GM21390 (cell line): ENCODE measurements around the gene STXBP5.

Experiments used
- ATAC-seq: cut with Tn5 transposase; IDR thresholded peaks from one replicate; pipeline ENCODE4 v1.9.1; 2021; ENCODE audit not compliant: unreplicated experiment

Gene STXBP5

GRCh38 chr6:147209762-147210449 lies 5.7 kb downstream of the STXBP5 start:
- no peak for ATAC-seq

DNA sequence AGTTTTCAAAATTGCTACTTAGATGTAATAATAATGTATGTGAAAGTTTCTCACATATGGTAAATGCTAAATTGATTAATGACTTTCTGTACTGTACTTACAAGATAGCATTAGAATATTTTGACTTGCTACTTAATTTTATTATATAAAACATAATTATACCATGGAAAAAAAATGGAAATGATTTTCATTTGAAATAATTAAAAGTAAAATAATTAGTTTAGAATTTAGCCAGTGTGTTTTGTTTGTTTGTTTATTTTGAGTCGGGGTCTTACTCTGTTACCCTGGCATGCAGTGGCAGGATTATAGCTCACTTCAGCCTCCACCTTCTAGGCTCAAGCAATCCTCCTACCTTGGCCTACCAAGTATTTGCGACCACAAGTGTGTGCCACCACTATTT lies 7.1 kb downstream of the STXBP5 start:
- ATAC-seq, result no peak

DNA sequence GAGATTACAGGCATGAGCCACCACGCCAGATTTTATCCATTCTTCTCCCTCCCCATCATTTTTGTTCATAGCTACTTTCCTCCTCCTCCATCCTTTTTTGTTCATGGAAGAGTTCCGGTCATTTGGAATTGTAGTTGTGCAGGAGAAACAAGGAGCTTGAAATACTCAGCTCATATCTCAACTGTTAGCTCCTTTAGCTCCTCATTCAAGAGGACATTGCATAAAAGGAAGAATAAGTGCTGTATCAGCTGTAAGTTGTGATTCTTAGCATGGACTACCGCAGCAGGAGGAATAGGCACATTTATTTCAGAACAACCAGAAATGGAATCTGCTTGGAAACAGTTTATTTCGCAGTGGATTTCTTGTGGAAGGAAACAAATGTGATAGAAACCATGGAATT lies 7.6 kb downstream of the STXBP5 start:
- no peak for ATAC-seq

DNA sequence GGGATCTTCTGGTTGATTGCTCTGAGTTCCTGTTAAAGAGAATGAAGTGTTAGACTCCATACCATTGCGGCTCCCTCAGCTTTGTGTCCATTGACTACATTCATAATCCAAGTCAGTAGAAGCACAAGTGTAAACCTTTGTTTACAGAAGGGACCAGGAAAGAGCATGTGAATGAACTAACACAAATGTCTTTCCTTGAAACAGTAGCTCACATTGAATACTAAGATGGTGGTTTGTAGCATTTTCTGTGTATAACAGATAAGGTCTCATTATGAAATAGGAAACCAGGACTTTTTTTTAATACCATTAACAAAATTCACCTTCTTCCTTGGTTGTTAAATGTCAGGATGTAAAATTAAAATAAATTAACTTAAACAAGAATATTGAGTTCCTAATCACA lies 8.4 kb downstream of the STXBP5 start:
- no peak for ATAC-seq

DNA sequence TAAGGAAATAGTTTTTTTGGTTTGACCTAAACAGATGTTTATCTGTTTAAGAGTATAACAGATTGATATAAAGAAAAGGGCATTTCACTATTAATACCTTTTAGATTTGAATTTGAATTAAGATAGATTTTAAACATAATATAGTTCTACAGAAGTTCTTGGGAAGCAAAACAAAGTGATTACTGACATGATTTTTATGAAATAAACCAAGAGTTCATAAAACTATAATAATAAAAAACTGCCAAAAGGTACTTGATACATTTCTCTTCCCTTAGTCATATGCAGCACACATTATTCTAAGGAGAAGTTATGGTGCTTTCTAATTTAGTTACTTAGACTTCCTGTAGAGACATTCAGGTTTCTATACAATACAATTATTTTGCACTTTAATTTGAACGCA lies 9.6 kb downstream of the STXBP5 start:
- no peak for ATAC-seq

GRCh38 chr6:147214248-147215227 lies 10.3 kb downstream of the STXBP5 start:
- no peak for ATAC-seq

- ATAC-seq, result no peak
Measured at GRCh38 chr6:147216915-147217314, 12.7 kb downstream of the STXBP5 start.

DNA sequence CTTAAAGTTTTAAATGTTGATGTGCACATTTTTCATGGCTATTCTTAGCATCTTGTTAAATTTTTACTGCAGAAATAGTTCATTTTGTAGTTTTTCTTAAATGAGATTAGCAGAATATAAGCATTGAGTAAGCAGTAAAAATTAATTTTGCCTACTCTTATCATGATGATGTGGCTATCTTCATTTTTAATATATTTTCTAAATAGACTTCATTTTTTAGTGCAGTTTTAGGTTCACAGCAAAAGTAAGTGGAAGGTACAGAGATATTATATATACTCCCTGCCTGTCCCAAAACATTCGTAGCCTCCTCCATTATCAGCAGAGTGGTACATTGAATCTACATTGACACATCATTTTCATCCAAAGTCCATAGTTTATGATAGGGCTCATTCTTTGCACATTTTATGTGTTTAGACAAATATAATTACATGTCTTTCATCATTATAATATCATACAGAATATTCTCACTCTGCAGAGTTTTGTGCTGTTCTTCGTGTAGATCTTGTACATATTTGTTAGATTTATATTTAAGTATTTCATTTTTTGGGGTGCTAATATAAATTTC lies 13.7 kb downstream of the STXBP5 start:
- no peak for ATAC-seq

DNA sequence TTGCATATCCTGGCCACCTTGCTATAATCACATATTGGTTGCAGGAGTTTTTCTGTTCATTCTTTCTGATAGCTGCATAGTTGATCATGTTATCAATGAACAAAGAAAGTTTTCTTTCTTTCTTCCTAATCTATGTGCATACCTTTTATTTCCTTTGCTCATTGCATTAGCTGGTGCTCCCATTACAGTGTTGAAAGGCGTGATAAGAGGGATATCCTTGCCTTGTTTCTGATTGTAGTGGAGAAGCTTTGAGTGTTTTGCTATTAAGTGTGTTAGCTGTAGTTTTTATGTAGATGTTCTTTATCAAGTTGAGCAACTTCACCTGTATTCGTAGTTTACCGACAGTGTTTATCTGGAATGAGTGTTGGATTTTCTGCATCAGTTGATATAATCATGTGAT lies 14.6 kb downstream of the STXBP5 start:
- ATAC-seq, result no peak

DNA sequence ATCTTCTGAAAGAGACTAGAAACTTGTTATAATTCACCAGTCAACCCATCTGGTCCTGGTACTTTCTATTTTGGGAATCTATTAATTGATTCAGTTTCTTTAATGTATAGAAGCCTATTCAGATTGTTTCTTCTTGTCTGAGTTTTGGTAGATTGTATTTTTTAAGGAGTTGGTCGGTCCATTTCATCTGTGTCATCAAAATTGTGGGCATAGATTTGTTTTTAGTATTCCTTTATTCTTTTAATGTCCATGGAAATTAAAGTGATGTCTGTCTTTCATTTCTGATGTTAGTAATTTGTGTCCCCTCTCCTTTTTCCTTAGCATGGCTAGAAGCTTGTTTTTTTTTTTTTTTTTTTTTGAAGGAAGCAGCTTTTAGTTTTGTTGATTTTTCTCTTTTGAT lies 15.2 kb downstream of the STXBP5 start:
- ATAC-seq, result no peak

- no peak for ATAC-seq
Measured at GRCh38 chr6:147220345-147220744, 16.1 kb downstream of the STXBP5 start.

- ATAC-seq, result no peak
Measured at GRCh38 chr6:147221739-147222138, 17.5 kb downstream of the STXBP5 start.

DNA sequence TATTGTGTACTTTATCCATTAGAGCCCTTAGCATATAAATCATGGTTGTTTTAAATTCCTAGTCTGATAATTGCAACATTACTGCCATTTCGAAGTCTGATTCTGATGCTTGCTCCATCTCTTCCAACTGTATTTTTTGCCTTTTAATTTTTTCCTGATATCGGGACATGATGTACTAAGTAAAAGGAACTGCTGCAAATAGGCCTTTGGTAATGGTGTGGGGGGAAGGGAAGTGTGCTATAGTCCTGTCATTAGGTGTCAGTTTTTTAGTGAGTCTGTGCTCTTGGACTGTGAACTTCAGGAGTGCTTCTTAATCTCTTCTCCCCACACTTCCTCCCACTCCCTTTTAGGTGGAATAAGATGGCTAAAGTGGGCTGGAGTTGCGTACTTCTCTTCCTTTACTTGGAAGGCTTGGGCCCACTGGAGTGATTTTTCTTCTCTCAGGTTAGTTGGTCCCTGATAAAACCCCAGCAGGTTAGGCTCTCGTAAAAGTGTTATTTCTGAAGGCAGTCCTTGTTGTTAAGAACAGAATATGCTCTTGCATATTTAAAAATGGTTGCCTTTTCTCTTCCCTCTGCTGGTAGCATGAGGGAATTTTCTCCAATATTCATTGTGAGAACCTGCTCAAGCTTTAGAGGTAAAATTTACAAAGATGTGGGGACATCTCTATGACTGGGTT lies 18.1 kb downstream of the STXBP5 start:
- ATAC-seq, result no peak

DNA sequence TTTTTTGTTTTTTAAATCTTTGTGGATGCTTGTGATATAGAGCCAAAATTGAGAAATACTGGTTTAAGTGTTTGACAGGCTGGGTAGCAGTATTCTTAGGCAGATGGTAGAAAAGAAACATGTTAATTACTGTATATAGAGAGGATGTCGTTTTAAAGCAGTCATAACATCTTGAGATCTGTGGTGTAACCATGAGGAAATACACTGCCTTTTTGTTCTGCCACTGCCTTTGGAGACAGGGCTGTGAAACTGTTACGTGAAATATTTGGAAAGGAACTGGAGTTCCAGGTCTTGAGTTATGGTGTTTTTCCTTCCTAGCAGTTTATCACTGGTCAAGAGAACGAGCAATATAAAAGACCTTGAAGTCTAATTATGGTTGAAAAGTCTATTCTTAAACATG lies 19.5 kb downstream of the STXBP5 start:
- ATAC-seq, result no peak

- ATAC-seq, result no peak
Measured at GRCh38 chr6:147226163-147226724, 22.0 kb downstream of the STXBP5 start.

GRCh38 chr6:147226877-147227276 lies 22.7 kb downstream of the STXBP5 start:
- ATAC-seq, result no peak

- ATAC-seq, result no peak
Measured at GRCh38 chr6:147227770-147228320, 23.6 kb downstream of the STXBP5 start.

DNA sequence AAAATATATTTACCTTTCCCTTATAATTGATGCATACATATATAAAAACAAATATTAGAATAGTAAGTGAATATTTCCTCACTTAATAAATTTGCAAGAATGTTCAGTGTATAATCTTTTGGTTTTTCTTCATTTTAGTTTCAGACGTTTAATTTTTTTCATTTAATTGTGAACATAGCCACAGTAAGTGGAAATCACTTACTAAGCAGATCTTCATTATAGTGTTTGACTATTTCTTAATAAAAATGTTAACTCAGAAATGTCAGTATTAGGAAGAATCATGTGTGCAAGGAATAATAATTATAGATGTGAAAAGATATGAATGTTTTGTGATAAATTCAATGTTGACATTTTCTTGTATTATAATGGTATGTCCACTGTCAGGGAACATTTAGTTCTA lies 27.4 kb downstream of the STXBP5 start:
- no peak for ATAC-seq

DNA sequence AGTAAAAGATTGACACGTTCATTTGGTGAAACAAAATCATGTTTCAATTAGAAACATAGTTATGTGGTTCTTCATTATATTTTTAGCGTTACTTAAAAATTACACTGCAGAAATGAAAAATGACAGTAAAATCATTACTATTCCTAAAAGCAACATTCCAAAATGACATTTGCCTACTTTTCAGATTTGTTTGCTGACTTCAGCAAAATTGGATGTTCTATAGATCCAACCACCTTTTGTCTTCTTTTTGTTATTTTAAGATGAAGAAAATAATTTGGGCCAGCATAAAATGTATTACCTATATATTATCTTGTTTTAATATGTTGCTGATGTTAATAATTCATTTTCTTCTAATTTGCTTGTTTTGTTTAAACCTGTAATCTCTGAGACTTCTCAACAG lies 30.5 kb downstream of the STXBP5 start:
- ATAC-seq, result no peak

DNA sequence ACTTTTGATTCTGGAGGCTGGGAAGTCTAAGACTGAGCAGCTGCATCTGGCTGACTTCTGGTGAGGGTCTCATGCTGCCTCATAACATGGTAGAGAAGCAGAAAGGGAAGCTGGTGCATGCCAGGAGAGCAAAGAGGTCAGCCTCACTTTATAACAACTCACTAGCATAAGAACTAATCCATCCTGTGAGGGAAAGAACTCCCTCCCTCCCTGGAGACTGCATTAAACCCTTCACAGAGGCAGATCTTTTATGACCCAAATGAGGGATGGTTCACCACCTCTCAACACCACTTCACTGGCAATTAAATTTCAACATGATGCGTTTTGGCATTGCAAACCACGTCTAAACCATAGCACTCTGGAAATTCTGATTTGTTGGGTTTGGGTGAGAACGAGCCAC lies 33.9 kb downstream of the STXBP5 start:
- no peak for ATAC-seq

DNA sequence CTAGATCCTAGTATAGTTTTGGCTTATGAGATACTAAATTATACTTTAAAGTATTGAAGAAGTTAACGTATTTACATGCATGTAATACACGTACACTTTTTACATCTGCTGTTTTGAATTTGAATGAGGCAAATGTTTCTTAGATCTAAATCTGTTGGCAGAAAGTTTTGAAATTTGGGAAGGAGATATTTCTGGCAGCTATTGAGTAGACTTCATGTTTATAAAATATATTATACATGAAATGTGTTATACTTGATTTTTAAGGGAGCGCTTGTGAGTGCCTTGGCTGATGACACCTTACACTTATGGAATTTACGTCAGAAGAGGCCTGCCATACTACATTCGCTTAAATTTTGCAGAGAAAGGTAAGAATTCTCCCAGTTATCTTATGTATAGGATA lies 34.7 kb downstream of the STXBP5 start:
- no peak for ATAC-seq
